K562 treated with DMSO at 1 percent for 48 hours (cell line): ENCODE measurements around the gene SAMD9L. TPM values are rescaled to one million over a fixed set of nuclear protein-coding genes. Genes with fewer than 3 reads are reported as not detected.

Experiments used
- total RNA-seq: library from RNA; unstranded; fragments of 300-600 nt; gene quantifications from 2 replicates; pipeline ENCODE4 v1.2.3, GENCODE V29; 2022; ENCODE audit warnings: low replicate concordance; ENCODE audit errors: extremely low read depth

Gene SAMD9L
- total RNA-seq: not detected in 2 replicates

DNA sequence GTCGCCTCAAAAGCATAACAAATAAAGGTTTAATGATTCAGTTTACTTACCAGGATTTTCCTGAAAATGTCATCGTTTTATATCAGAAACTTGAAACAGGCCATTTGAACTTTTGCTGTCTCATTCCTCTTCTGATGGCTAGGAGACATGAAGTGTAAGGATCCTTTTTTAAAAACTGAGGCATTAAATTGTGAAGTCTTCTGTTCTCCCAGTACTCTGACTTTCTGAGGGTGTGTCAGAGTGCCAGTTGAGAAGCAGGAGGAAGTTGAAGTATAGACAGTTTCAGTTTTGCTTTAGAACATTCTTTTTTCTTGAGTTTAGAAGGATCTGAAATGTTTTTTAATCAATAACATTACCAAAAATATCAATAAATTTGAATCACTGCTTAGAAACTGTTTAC lies at the start of gene SAMD9L:
Gene SAMD9L (minus strand): TSS at position 242 of the 400 bp plus-strand sequence. CDS start 12,414 bp downstream, outside the sequence.

DNA sequence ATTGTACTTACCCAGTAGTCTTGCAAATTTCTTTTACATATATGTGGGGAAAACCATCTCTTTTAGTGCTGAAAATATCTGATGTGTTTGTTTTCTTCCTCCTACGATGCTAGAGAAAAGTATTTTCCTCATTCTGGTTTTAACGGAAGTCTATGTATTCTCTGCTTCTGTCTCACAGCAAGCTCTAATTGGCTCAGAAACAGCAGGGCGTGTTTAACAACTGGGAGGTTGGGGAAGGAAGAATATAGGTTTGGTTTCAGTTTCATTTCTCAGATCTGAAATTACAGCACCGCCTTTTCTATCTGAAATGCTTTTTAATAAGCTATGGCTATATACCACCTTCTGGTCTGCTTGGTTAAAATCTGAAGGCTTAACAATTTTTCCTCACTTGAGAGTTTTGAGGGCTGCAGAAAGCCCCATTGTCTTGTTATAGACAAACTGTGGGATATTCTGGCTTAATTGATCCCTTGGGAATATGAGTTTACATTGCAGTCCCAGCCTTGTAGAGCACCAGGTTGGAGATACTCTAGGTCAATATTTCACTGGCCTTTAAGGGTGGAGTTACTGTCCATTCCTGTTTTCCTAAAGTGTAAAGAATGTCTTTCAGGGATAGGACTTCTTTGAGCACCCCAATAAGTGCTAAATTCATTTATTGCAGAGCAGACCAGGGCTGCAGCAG lies 30.2 kb downstream of the SAMD9L start, which contains the start of gene SAMD9:
Gene SAMD9 (minus strand): TSS at position 128 of the 679 bp plus-strand sequence. CDS start 11,882 bp downstream, outside the sequence.

Other genes with a start within 250 kb of the SAMD9L start
- gene SAMD9, start 30.4 kb downstream of the SAMD9L start, total RNA-seq: not detected in 2 replicates
- not detected in 2 replicates for gene HEPACAM2, start 78.1 kb upstream of the SAMD9L start, total RNA-seq
- not detected in 2 replicates for gene VPS50, start 84.0 kb upstream of the SAMD9L start, total RNA-seq